Stimulated activated CD4-positive, alpha-beta T cell treated with anti-CD3 and anti-CD28 coated beads, Interleukin-12 subunit alpha, Interleukin-12 subunit beta, amount 100 ng/mL, for 24 hours (primary cell): ENCODE data around the gene PPM1H.
"Not testable (repeated sequence)": the region's sequence is repeated elsewhere in the genome, so short reads cannot be mapped to it uniquely, and the experiment has no call there.

Experiments used
- DNase-seq, 2 experiments: peaks; one replicate each; pipeline ENCODE4 v3.0.0-alpha.2; 2020; ENCODE audit warnings: low read depth in 2 of 2

Gene PPM1H

DNA sequence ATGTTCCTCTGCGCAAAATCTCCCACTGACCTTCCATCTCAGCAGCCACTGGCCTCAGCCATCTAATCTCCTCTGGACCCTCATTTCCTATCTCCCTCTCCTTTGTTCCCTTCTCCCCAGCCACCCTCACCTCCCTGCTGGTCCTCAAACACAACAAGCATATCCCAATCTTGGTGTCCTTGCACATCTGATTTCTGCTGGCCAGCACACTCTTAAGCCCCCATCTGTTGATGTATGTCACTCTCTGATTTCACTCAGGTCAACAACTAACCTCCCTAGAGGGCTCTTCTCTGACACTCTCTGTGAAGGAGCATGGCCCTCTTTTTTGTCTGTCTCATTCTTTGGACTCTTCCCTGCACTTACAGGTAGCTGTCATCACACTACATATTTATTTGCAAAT is 25.6 kb downstream of the PPM1H start:
- DNase-seq = no peak

- DNase-seq = no peak
Measured at GRCh38 chr12:62908674-62909073, 26.3 kb downstream of the PPM1H start.

- no peak for DNase-seq
Measured at GRCh38 chr12:62907561-62907960, 27.4 kb downstream of the PPM1H start.

- DNase-seq = no peak
Measured at GRCh38 chr12:62907078-62907477, 27.9 kb downstream of the PPM1H start.

DNA sequence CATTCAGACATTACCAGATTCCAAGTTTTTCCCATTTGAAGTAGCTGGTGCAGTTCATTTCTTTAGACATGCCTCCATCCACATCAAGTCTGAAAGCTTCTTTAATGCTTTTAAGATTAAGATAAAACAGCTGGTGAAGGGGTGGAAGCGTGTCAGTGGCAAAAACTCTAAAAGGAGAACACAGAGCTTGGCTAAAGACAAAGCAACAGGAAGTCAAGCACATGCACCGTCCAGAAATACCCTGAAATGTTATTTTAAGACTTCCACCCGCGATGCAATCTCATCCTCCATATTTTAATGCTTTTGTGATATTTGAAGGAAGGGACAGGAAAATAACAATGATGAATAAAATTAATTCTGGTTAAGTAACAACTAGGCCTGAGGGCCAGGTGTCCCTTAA is 31.8 kb downstream of the PPM1H start:
- no peak for DNase-seq

DNA sequence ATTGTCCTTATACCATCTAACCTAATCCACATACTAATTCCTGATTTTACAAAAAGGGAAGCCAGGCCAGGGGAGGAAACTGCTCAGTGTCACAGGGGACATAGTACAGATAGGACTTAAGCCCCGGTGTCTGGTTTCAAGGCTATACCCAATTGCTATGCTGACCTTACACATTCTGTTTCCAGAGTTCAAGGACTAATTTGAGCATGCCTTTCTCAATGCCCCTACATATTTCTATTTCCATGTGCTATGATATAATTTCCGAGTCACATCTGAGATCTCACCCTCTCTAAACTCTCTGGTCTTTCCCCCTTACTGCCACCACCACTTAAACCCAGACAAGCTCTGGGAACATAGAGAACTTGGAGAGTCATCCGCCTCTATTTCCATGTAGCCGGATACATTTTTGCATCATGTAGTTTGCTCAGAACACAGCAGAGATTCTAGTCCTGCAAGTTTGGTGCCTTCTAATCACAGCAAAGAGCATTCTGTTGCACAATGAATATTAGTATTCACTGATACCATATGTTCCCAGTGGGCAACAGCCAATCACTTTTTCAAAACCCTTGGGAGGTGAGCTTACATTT is 34.2 kb downstream of the PPM1H start:
- DNase-seq = no peak

DNA sequence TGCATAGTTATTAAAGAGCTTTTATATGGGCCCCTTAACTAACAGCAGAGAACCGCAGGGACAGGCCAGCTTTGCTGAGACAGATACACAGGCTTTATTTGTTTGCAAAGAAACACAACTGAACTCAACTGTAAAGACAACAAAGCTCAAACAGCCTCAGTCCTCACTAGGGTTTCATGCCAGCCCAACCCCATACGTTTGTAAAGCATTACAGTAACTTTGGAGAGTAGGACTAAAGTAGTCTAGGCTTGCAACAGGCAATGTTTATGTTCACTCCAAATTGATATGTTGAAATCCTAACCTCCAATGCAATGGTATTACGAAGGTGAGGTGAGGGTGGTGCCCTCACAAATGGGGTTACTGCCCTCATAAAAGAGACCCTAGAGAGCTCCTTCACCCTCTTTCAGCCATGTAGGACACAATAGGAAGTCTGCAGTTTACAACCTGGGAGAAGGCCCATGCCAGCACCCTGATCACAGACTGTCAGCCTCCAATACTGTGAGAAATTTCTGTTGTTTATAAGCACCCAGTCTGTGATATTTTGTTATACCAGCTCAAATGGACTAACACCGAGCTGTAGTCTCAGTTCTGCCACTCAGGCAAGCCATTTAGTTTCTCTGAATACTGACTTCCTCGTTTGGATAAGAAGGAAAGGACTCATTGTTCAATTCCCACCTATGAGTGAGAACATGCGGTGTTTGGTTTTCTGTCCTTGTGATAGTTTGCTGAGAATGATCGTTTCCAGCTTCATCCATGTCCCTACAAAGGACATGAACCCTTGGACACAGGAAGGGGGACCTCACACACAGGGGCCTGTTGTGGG is 35.2 kb downstream of the PPM1H start:
- DNase-seq = no peak

DNA sequence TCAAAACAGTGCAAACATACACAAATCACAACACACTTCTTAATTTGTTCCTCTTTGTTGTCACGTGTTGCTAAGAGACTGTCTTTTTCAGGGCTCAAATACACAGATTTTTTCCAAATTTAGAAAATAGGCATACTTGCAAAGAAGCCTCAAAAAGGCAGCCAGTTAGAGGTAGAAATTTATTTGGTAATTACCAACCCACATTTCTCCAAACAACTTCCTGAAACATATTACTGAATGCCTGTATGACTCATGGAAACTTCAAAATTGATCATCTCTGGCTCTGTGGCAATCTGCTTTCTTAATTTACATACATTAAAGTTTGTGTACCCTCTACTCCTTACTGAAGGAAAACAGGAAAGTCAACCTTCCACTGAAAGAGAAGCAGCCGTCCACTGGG is 36.4 kb downstream of the PPM1H start:
- no peak for DNase-seq

- no peak for DNase-seq
Measured at GRCh38 chr12:62895351-62895877, 39.5 kb downstream of the PPM1H start.

- no peak for DNase-seq
Measured at GRCh38 chr12:62893276-62893675, 41.7 kb downstream of the PPM1H start.

- no peak for DNase-seq
Measured at GRCh38 chr12:62891805-62892549, 43.0 kb downstream of the PPM1H start.

DNA sequence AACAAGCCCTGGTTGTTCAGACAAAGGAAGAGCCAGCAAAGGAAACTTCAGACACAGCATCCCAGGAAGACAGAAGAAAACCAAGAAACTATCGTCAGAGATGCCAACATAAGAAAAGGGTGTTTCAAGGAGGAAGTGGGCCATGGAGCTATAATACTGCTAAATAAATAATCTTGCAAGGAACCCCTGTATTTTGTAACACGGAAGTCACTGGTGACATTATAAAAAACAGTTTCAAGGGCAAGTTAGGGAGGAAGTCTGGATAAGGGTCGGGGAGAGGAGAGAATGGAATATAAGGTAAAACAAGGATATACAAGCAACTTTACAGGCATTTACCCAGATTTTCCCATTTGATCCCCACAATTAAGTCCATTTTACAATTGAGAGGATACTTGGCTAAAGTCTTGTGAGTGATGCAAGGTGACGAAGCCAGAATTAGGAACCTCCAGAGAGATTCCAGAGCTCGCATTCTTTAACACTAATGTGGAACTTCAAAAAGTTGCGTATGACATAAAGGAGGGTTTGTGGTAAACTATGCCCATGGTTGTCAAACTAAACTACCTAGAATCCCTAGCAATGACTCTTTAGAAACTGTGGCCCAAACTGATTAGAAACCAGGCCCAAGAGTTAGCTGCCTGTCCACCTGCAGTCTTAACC is 46.4 kb downstream of the PPM1H start:
- DNase-seq = no peak

DNA sequence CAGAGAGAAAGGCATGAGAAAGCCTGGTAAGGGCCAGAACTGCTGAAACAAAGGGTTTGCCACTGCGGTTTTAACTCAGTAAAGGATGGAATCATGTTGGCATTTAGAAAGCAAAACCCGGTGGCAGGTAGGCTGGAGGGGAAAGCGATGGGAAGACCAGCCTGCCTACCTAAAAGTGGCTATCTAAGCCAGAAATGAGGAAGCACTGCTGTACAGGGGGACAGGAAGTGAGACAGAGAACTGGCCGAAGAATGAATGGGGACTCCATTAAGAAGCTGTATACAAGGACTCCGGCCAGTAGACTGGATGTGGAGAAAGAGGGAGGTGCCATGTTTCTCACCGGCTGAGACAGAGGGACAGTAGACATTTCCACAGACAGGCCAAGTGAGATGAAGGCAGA is 48.2 kb downstream of the PPM1H start:
- no peak for DNase-seq

DNA sequence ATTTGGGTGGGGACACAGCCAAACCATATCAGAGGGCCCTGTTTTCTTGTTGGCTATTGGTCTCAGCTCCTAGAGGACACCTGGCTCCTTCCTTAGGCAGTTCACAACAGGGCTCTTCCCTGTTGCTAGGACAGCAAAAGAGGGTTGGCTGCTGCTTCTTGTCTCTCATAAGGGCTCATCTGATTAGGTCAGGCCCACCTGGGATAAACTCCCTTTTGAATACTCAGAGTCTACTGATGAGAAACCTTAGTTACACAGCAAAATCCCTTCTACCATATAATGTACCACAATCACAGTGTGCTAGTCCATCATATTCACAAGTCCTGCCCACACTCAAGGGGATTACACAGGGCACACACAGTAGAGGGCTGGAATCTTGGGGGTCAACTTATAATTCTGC is 49.7 kb downstream of the PPM1H start:
- no peak for DNase-seq

GRCh38 chr12:62884832-62885231 is 50.1 kb downstream of the PPM1H start:
- not testable (repeated sequence) for DNase-seq

- no peak for DNase-seq
Measured at GRCh38 chr12:62882696-62883095, 52.3 kb downstream of the PPM1H start.

GRCh38 chr12:62882140-62882539 is 52.8 kb downstream of the PPM1H start:
- DNase-seq = no peak

GRCh38 chr12:62879691-62880090 is 55.3 kb downstream of the PPM1H start:
- no peak for DNase-seq

DNA sequence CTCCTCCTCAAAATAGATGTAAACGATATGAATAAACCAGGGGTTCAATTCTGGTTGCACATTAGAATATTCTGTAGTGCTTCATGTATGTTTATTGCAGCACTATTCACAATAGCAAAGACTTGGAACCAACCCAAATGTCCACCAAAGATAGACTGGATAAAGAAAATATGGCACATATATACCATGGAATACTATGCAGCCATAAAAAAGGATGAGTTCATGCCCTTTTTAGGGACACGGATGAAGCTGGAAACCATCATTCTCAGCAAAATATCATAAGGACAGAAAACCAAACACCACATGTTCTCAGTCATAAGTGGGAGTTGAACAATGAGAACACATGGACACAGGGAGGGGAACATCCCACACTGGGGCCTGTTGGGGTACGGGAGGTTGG is 55.7 kb downstream of the PPM1H start:
- not testable (repeated sequence) for DNase-seq

DNA sequence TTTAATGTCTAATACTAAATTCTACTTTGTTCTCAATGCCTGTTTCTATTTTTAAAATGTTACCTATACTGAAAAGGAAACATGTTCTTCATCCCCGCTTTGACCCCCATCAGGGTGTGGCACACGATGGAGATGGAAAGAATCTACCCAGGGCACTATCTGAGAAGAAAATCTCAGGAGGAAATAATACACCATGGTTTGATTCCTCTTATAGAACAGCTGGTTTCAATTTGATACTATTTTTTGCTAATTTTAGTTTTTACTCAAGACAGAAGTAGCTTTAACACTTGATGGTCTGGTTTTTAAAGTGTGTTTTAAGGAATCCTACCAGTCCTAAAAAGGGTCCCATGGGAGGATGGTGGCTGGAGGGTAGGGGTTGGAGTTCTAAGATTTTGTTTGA is 56.7 kb downstream of the PPM1H start:
- DNase-seq = no peak

DNA sequence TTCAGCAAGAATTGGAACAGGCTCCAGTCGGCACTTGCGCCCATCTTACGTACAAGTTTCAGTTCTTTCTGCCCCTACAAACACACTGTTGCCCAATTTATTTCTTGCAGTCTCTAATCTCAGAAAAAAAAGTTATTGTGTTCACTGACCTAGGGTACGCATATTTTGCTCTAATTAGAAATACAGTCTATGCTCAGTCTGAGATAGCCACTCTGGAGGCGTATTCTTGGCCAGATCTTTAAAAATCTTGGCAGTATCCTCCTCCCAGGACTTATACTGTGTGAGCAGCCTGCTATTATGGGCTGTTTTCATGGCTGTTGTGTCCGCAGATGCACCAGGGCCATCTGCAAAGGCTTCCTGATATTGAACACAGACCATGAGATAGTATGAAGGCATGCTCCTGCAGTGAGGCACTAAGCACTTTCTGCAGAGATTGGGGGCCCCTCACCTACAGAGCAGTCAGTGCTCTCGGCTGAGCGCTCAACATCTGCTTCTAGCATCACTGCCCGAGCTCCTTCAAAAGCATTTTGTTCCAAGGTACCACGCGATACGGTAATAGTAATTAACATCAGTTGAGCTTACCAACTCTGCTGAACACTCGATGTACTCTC is 57.9 kb downstream of the PPM1H start:
- no peak for DNase-seq
